Right lung (tissue), 5 donors: ENCODE measurements around the gene DCDC2. TPM values are rescaled to one million over a fixed set of nuclear protein-coding genes. Genes with fewer than 3 reads are reported as not detected.
"Not testable (repeated sequence)": the region's sequence is repeated elsewhere in the genome, so short reads cannot be mapped to it uniquely, and the experiment has no call there.

Source experiments
- DNase-seq, 2 donors: peaks; one replicate each; pipeline ENCODE4 v3.0.0-alpha.2; 2013
- polyA plus RNA-seq, 5 donors: library from polyadenylated mRNA; unstranded; fragments of 120-200 nt; gene quantifications; one replicate each; pipeline versions ENCODE4 v1.2.1 to v1.2.3, GENCODE V29; 2013; ENCODE audit warnings: inconsistent platforms in 1 of 5, low replicate concordance in 1 of 5; ENCODE audit not compliant: insufficient read length in 5 of 5, insufficient read depth in 1 of 5

DCDC2 gene
- polyA plus RNA-seq, 5 donors, result 8.3 to 16.6 (median 12.2) TPM

DNA sequence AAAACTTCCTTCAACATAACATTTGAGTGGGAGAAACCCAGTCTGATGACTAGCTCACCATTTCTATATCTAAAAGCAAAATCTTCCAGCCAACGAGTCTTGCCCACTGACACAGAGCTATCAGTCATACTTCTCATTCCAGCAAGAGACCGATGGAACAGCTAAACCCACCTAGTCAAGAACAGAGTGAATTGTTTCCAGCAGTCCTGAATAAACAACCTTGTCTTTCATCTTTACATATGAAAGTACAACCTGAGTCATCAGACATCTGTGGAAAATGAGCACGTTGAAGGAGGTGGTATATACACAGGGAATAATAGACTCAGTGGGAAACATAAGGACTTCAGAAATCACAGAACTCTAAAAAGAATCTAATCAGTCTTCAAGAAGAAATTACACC lies 208.0 kb downstream of the DCDC2 start:
- DNase-seq, result no peak

DNA sequence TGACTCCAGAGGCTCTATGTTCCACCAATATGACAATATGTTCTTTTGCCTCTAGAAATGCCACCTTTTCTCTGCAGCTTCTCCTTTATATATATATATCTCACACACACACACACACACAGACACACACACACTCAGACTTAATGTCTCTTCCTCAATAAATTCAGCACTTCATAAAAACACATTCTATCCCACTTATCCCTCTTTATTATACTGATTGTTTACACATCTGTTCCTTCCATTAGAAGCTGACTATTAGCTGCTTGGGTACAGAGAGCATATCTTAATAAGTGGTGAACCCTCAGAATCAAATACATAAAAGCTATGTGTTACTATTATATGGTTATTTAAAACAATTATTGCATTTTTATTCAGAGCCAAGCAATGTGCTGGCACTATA lies 208.6 kb downstream of the DCDC2 start:
- DNase-seq, result peak in 1 of 2 donors; percentile 31

DNA sequence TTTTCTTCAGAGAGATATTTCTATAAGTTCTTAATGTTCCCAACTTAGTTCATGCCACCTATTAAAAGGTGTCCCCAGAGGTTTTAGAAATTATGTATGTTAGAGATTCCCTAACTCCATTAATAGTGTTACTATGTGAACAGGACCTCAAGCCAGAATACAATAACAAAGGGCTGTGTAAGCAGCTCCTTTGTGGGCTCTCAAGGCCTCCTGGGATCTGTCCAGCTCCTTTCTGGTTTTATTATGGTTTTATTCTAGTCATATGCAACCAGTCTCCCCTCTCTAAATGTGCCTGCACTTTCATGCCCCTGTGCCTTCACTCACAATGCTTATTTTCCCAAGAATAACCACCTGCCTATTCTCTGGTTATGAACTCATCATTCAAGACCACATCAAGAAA lies 209.2 kb downstream of the DCDC2 start:
- no peak for DNase-seq

DNA sequence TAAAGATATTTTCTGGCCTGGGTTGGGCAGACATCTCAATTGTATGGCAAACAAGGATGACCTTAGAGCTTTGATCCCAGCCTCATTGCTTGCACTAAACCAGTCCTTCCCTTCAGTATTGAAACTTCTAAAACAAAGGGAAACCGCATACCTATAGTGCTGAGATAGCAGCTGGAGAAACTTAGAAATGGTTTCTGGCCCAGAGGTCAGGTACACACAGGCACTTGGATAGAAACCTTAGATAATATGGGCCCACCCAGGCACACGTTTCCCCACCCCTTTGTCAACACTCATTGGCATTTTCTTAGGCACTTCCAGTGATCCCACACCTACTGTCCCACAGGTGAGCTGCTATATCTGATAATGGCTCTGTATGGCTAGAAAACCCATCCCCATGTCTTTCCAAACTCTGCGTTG lies 209.7 kb downstream of the DCDC2 start:
- no peak for DNase-seq

DNA sequence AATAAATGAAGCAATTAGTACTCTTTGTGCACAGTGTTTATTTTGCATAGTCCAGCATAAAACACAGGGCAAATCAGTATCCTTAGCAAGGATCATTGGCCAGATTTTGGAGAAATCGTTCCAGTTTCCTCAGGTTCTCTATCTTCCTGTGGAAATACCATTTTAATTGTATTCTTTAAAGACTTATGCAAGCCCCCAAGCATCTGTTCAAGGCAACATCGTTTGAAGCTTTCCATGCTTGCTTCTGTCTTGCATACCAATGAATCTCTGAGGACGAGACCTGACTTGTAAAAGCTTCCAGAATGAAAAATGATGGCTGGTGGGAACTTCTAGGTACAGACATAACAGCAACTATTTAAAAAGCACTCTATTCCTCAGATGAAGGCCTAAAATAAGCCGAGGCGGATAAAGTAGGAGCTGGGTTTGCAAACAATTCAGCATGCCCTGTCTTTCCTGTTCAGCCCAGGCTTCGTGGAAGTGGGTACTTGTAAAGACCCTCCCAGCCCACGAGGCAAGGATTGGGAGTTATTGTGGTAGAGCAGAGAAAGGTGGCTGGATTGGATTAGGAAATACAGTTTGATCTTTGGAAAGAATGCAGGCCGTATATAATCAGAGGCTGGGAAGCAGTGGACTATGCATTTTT lies 210.2 kb downstream of the DCDC2 start:
- DNase-seq, result no peak

DNA sequence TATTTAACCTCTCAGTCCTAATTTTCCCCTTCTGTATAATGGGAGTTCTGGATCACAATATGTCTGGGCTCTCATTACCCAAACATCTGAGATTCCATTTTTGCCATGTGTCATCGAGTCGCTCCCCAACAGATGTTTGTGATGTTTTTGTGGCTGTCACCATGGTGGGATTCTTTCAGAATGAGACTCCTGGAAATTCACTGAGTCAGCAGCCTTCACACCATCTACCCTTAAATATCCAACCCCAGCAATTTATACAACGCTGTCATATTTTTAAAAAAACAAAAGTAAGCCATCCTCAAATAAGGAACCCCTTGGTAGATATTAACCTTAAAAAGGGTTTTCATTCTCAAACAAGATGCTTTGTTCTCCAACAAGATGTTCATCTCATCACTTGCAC lies 211.0 kb downstream of the DCDC2 start:
- no peak for DNase-seq

DNA sequence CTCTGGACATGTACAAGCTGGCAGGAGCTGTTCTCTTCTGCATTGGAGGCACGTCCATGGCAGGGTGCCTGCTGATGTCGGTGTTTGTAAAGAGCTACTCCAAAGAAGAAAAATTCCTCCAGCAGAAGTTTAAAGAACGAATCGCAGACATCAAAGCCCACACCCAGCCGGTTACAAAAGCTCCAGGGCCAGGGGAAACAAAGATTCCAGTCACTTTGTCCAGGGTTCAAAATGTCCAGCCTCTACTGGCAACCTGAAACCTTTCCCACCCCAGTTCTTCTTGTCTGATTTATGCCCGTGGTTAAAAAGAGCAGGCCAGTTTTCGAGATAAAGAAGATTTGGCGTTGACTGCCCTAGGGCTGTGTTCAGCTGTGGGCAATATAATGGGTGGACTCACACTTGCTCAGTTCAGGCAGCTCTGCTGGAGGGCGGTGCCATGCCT lies 212.1 kb downstream of the DCDC2 start:
- DNase-seq, result no peak

DNA sequence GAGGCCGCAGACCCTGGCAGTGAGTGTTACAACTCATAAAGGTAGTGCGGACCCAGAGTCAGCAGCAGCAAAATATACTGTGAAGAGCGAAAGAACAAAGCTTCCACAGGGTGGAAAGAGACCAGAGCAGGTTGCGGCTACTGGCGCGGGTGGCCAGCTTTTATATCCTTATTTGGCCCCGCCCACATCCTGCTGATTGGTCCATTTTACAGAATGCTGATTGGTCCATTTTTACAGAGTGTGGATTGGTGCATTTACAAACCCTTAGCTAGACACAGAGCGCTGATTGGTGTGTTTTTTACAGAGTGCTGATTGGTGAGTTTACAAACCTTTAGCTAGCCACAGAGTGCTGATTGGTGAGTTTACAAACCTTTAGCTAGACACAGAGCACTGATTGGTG lies 215.1 kb downstream of the DCDC2 start:
- DNase-seq, result not testable (repeated sequence)

DNA sequence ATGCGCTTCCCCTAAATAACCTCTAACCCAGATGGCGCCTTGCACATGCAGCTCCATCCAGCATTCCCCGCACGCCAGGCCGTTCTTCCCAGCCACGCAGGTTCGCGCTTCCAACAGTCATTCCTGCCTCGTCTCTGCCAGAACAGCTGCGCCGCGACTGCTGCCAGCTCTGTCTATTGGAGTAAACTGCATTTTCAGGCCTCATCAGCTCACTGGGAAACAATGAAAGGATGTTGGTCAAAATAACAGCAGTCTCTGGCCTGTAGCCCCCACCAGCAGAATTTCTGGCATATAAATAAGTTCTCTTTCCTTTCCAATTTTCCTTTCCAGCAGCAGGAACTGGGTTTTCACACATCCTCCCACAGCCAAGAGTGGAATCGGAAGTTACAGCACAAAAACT lies 217.3 kb downstream of the DCDC2 start:
- DNase-seq, result peak; percentile 83 to 84

DNA sequence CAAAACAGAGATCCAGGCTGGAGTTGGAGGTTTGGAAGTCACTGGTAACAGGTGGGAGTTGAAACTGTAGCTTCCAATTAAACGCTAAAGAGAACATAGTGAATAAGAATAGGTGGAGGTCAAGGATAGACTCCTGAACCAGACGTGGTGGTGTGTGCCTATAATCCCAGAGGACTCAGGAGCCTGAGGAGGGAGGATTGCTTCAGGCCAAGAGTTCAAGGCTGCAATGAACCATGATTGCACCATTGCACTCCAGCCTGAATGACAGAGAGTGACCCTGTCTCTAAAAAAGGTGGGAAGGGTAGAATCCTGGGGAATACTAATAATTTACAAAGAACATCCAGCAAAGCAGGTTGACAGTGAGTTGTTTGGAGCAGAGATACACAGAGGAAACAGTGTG lies 218.2 kb downstream of the DCDC2 start:
- no peak for DNase-seq

DNA sequence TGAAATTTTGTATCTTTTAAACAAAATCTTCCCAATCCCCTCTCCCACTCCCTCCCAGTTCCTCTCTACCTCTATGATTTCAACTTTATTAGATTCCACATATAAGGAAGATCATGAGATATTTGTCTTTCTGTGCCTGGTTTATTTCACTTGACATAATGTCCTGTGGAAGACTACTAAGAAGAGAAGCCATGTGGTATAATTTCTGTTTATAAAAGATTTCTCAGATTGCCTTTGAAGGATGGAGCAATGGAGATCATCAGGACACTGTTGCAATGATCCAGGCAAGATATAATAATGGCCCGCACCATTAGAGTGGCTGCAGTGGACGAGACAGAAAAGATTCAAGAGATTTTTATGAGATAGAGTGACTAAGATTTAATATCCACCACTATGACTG lies 218.8 kb downstream of the DCDC2 start:
- DNase-seq, result no peak

DNA sequence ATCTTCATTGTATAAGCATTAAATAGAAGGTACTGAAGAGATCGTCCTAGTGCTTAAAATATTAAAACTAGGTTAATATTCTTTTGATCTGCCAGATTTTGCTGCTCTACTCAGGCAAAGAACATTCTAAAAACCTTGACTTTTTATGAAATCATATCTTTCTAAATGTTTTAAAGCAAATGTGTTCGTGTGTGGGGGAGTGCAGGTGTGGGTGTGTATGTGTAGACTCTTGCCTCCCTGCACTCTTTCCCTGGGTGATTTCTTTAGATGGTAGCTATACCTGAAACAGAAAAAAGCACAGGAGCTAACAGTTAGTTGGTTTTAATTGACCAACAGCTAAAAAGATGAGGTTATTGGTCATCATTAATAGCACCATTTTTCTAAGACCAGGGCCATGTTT lies 226.1 kb downstream of the DCDC2 start:
- no peak for DNase-seq

DNA sequence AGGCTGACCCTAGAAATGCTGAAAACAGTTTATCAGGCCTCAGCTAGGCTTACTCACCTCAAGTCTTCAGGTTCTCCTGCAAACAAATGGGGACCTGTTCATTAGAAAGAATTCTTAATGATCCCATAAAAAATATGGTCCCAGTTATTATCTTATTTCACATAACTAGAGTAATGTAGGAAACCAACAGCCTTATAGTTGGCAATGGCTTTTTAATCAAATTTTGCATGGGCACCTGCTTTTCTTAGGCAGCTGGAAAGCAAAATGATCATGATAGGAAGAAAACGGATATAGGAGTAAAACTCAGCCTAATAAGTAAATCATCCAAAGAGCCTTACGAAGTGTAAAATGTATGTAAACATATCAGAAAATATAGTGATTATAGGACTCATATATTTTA lies 230.5 kb downstream of the DCDC2 start:
- no peak for DNase-seq

DNA sequence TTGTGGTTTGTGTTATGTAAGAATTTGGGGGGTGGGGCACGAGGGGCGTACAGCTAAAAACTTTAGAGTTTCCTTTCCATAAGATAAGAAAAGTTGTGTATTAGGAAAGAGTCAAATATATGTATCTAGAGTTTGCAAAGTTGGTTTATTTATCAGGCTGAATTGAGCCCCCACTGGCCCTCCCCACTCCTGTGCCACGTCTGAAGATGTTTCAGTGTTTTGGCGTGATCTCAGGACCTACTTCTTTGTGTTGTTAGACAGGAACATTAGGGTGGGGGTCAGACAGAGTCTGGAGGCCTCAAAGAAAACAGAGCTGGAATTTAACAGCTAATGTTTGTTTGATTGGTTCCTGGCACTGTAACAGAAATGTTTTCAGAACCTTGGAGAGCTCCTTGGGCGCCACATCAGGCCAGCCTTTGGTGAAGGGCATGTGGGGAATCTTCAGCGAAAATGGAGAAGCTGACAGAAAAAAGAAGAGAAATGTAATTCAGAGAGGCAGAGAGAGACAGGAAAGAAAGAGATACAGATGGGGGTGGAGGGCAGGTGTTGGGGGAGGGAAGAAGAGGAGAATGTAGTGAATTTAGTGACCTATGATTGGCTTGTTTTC lies 231.2 kb downstream of the DCDC2 start:
- DNase-seq, result peak; percentile 74 to 79

DNA sequence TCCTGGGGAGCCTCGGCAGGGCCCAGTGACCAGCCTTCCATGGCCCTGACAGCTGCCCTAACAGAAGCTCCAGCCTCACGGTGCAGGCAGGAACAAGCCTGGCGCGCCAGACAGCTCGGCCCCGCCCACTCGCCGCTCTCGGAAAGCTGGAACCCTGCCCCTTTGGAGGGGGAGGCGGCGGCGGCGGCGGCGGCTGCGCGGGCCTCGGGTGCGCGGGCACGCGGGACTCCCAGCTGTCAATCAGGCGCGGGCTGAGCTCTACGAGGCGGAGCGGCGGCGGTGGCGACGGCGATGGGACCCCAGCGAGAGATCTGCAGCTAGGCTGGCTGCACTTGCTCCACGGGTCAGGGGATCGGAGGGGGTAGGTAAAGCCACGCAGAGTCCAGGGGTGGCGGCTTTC lies 231.9 kb downstream of the DCDC2 start, which contains the start of gene NRSN1:
Gene NRSN1, plus strand, starts transcription at position 236 of the 400 bp plus-strand sequence. CDS start 8,113 bp downstream, outside the sequence.
- no peak for DNase-seq

DNA sequence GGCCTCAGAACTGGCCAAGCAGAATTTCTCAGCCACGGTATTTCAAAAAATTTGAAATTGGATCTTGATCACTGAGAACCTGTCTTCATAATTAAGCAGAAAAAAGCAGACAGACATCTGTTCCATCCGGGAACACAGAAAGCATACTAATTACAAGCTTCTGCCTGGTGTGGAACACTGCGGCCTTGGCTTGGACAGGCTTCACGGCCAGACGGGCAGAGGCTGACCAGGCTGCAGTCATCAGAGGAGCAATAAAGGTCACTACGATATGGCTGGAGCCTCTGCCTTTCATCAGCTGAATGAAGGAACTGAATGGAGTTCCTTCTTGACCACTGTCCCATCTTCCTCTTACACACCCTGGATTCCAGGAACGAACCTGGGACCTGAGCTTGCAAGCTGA lies 235.7 kb downstream of the DCDC2 start:
- DNase-seq, result no peak

Other genes starting within 250 kb of the DCDC2 start
- under 1 TPM; 0.15 to 0.49 (median 0.37) TPM for gene NRSN1, start 231.8 kb downstream of the DCDC2 start, polyA plus RNA-seq
- gene MRS2, start 44.9 kb upstream of the DCDC2 start, polyA plus RNA-seq, result 10 to 100 TPM; 26.0 to 33.1 (median 30.8) TPM
- 1 to 10 TPM; 2.2 to 3.1 (median 2.9) TPM for gene GPLD1, start 131.5 kb upstream of the DCDC2 start, polyA plus RNA-seq
- 10 to 100 TPM in 4 of 5 donors, 1 to 10 TPM in 1; 9.2 to 13.8 (median 12.2) TPM for gene ALDH5A1, start 136.9 kb upstream of the DCDC2 start, polyA plus RNA-seq